HUES48 (cell line): ENCODE results near the gene WIZ.
A peak's percentile ranks its signal among the peaks of the same experiment; 100 is the strongest.
"Not testable (repeated sequence)": the region's sequence is repeated elsewhere in the genome, so short reads cannot be mapped to it uniquely, and the experiment has no call there.

Experiments
- H3K27ac ChIP-seq: one replicate; pipeline ENCODE4 v1.7.0; 2013; ENCODE audit warnings: low read depth, low read length, inconsistent platforms
- H3K27me3 ChIP-seq: 2 replicates; pipeline ENCODE4 v1.6.1; 2013; ENCODE audit warnings: mild to moderate bottlenecking, low read length; ENCODE audit not compliant: control insufficient read depth, insufficient read depth
- H3K36me3 ChIP-seq: 2 replicates; pipeline ENCODE4 v1.6.1; 2013; ENCODE audit warnings: low read length; ENCODE audit not compliant: control insufficient read depth, insufficient read depth
- H3K4me1 ChIP-seq: 2 replicates; pipeline ENCODE4 v1.6.1; 2013; ENCODE audit warnings: mild to moderate bottlenecking, low read length; ENCODE audit not compliant: control insufficient read depth, insufficient read depth
- H3K4me3 ChIP-seq: 2 replicates; pipeline ENCODE4 v1.5.1; 2013; ENCODE audit warnings: mild to moderate bottlenecking, low read depth, low read length
- H3K9ac ChIP-seq: 2 replicates; pipeline ENCODE4 v1.6.1; 2013; ENCODE audit warnings: mild to moderate bottlenecking, low read depth, low read length, moderate library complexity
- H3K9me3 ChIP-seq: 2 replicates; pipeline ENCODE4 v1.6.1; 2013; ENCODE audit warnings: low read length; ENCODE audit not compliant: control insufficient read depth, insufficient read depth

The WIZ gene

GRCh38 chr19:15418579-15419412, 31.0 kb downstream of the WIZ start, which contains the start of gene AKAP8L:
Gene AKAP8L (minus strand): TSS chr19:15418988. CDS start chr19:15418923, 65 bp downstream.
- H3K27ac ChIP-seq: peak within 1 kb of the TSS; percentile 86
- no peaks in the 10 kb centered on the region for H3K9me3 ChIP-seq
- peak within 1 kb of the TSS; percentile 100 for H3K4me3 ChIP-seq
- H3K9ac ChIP-seq: peak within 1 kb of the TSS; percentile 98
- no peaks in the 10 kb centered on the region for H3K27me3 ChIP-seq
- H3K36me3 ChIP-seq: peaks cover 37% of the 10 kb centered on the region
- H3K4me1 ChIP-seq: peaks cover 6% of the 10 kb centered on the region; the same call in 1 of the 2 replicates

GRCh38 chr19:15418231-15418578, 31.6 kb downstream of the WIZ start:
- Histone ChIP-seq H3K9me3 (no peaks in the 10 kb centered on the region), H3K27ac (peak overlapping the region; percentile 86), H3K4me3 (peak overlapping the region; percentile 100), H3K4me1 (peaks cover 10% of the 10 kb centered on the region), H3K27me3 (no peaks in the 10 kb centered on the region), H3K36me3 (peaks cover 31% of the 10 kb centered on the region), H3K9ac (peak overlapping the region; percentile 98)

- Histone ChIP-seq H3K27me3 (no peaks in the 10 kb centered on the region), H3K36me3 (peaks cover 26% of the 10 kb centered on the region), H3K4me3 (peak overlapping the region; percentile 100), H3K9ac (peak overlapping the region; percentile 98; the same call in 1 of the 2 replicates), H3K9me3 (no peaks in the 10 kb centered on the region), H3K4me1 (peaks cover 11% of the 10 kb centered on the region), H3K27ac (no peak overlapping the region)
Observed at GRCh38 chr19:15417699-15418098, 32.1 kb downstream of the WIZ start.

GRCh38 chr19:15412832-15413231, 36.9 kb downstream of the WIZ start:
- Histone ChIP-seq H3K36me3 (peaks cover 50% of the 10 kb centered on the region), H3K27me3 (no peaks in the 10 kb centered on the region), H3K4me3 (no peak overlapping the region), H3K9ac (no peak overlapping the region), H3K27ac (peak overlapping the region; percentile 73), H3K9me3 (no peaks in the 10 kb centered on the region), H3K4me1 (peaks cover 11% of the 10 kb centered on the region)

GRCh38 chr19:15411351-15411750, 38.4 kb downstream of the WIZ start:
- not testable (repeated sequence) for H3K27me3 ChIP-seq, H3K4me3 ChIP-seq, H3K9me3 ChIP-seq, H3K4me1 ChIP-seq, H3K9ac ChIP-seq, H3K27ac ChIP-seq
- H3K36me3 ChIP-seq: peaks cover 57% of the 10 kb centered on the region

- Histone ChIP-seq H3K9me3 (no peaks in the 10 kb centered on the region), H3K27me3 (no peaks in the 10 kb centered on the region), H3K4me3 (no peak overlapping the region), H3K27ac (no peak overlapping the region), H3K4me1 (no peaks in the 10 kb centered on the region), H3K9ac (no peak overlapping the region), H3K36me3 (peaks cover 75% of the 10 kb centered on the region)
Observed at GRCh38 chr19:15404780-15405211, 45.0 kb downstream of the WIZ start.

GRCh38 chr19:15404097-15404779, 45.5 kb downstream of the WIZ start:
- no peaks in the 10 kb centered on the region for H3K4me1 ChIP-seq
- no peak overlapping the region for H3K27ac ChIP-seq
- H3K4me3 ChIP-seq: no peak overlapping the region
- no peaks in the 10 kb centered on the region for H3K27me3 ChIP-seq
- H3K9ac ChIP-seq: no peak overlapping the region
- H3K36me3 ChIP-seq: peaks cover 75% of the 10 kb centered on the region
- no peaks in the 10 kb centered on the region for H3K9me3 ChIP-seq

- H3K27ac ChIP-seq: no peak overlapping the region
Observed at GRCh38 chr19:15403151-15403531, 46.6 kb downstream of the WIZ start.

GRCh38 chr19:15402411-15403150, 47.2 kb downstream of the WIZ start:
- Histone ChIP-seq H3K4me1 (no peaks in the 10 kb centered on the region), H3K9ac (no peak overlapping the region), H3K27ac (no peak overlapping the region), H3K9me3 (no peaks in the 10 kb centered on the region), H3K36me3 (peaks cover 80% of the 10 kb centered on the region), H3K4me3 (no peak overlapping the region), H3K27me3 (no peaks in the 10 kb centered on the region)

More at GRCh38 chr19:15403151-15403531, 46.6 kb downstream of the WIZ start:
- Histone ChIP-seq H3K9ac (no peak overlapping the region), H3K27me3 (no peaks in the 10 kb centered on the region), H3K9me3 (no peaks in the 10 kb centered on the region), H3K4me3 (no peak overlapping the region), H3K4me1 (no peaks in the 10 kb centered on the region), H3K36me3 (peaks cover 80% of the 10 kb centered on the region)

GRCh38 chr19:15401397-15401710, 48.4 kb downstream of the WIZ start:
- Histone ChIP-seq H3K27ac (no peak overlapping the region), H3K27me3 (no peaks in the 10 kb centered on the region), H3K9ac (no peak overlapping the region), H3K9me3 (no peaks in the 10 kb centered on the region), H3K4me3 (no peak overlapping the region), H3K4me1 (no peaks in the 10 kb centered on the region), H3K36me3 (peaks cover 80% of the 10 kb centered on the region)
